GM12878 (cell line): ENCODE data around the gene MEF2C.

ENCODE experiments used
- CREM ChIP-seq: IDR thresholded peaks from 2 replicates; pipeline ENCODE4 v1.6.1; 2014; ENCODE audit warnings: antibody characterized with exemption, low read depth
- POLR2A ChIP-seq: IDR thresholded peaks from 2 replicates; pipeline ENCODE4 v1.6.1; 2011; ENCODE audit warnings: low read depth, mild to moderate bottlenecking, low read length
- ZBED1 ChIP-seq: IDR thresholded peaks from 2 replicates; pipeline ENCODE4 v1.6.1; 2016; ENCODE audit warnings: borderline replicate concordance
- ZNF274 ChIP-seq: IDR thresholded peaks from one replicate; pipeline ENCODE4 v1.8.0; 2011; ENCODE audit not compliant: insufficient read length, insufficient read depth
- TF ChIP-seq, protein P1 (sequence below), 3 experiments: IDR thresholded peaks in 2 of 3; conservative IDR thresholded peaks in 1 of 3; 2 replicates each; pipeline ENCODE4 v1.5.1; 2011; ENCODE audit warnings: low read depth in 3 of 3, low read length in 3 of 3, mild to moderate bottlenecking in 3 of 3, control low read depth in 2 of 3, moderate library complexity in 2 of 3, inconsistent platforms in 1 of 3, mixed read lengths in 1 of 3; ENCODE audit not compliant: control insufficient read depth in 2 of 3, insufficient read depth in 1 of 3; ENCODE audit errors: extremely low read depth in 1 of 3
- TF ChIP-seq, protein P2 (sequence below): fragments of 450-650 bp; IDR thresholded peaks from 2 replicates; pipeline ENCODE4 v1.6.1; 2017; ENCODE audit warnings: mild to moderate bottlenecking, moderate library complexity
- TF ChIP-seq, protein P3 (sequence below): IDR thresholded peaks from 2 replicates; pipeline ENCODE4 v1.6.1; 2012; ENCODE audit warnings: improper control_type of control experiment, low read depth, low read length; ENCODE audit not compliant: insufficient replicate concordance

DNA sequence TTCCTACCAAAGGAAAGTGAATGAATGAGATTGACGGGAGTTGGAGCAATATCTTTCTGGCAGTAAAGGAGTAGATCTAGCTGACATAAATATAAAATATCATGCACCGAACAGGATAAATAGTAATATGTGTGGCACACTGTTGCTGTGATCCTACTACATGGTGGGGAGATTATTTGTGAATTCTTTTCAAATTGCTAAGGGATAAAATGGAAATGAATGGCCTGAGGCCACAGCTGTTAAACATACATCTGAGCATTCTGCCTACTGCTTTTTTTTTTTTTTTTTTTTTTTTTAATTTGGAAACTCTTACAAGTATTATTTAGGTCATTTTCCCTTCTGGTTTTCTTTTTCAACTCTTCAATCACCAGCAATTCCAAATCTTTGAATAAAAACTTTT, 66.8 kb downstream of the MEF2C start:
- TF ChIP-seq CREM = no peak
- TF ChIP-seq ZBED1 = no peak
- TF ChIP-seq, protein P1, sequence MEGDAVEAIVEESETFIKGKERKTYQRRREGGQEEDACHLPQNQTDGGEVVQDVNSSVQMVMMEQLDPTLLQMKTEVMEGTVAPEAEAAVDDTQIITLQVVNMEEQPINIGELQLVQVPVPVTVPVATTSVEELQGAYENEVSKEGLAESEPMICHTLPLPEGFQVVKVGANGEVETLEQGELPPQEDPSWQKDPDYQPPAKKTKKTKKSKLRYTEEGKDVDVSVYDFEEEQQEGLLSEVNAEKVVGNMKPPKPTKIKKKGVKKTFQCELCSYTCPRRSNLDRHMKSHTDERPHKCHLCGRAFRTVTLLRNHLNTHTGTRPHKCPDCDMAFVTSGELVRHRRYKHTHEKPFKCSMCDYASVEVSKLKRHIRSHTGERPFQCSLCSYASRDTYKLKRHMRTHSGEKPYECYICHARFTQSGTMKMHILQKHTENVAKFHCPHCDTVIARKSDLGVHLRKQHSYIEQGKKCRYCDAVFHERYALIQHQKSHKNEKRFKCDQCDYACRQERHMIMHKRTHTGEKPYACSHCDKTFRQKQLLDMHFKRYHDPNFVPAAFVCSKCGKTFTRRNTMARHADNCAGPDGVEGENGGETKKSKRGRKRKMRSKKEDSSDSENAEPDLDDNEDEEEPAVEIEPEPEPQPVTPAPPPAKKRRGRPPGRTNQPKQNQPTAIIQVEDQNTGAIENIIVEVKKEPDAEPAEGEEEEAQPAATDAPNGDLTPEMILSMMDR (IDR thresholded peaks at IDR 0.05 in 2 of 3, conservative IDR thresholded peaks at IDR 0.05 in 1 of 3; ENCODE audit: control insufficient read depth in 2 of 3, extremely low read depth in 1 of 3, insufficient read depth in 1 of 3, low read depth in 3 of 3, low read length in 3 of 3) = no peak
- TF ChIP-seq, protein P2, sequence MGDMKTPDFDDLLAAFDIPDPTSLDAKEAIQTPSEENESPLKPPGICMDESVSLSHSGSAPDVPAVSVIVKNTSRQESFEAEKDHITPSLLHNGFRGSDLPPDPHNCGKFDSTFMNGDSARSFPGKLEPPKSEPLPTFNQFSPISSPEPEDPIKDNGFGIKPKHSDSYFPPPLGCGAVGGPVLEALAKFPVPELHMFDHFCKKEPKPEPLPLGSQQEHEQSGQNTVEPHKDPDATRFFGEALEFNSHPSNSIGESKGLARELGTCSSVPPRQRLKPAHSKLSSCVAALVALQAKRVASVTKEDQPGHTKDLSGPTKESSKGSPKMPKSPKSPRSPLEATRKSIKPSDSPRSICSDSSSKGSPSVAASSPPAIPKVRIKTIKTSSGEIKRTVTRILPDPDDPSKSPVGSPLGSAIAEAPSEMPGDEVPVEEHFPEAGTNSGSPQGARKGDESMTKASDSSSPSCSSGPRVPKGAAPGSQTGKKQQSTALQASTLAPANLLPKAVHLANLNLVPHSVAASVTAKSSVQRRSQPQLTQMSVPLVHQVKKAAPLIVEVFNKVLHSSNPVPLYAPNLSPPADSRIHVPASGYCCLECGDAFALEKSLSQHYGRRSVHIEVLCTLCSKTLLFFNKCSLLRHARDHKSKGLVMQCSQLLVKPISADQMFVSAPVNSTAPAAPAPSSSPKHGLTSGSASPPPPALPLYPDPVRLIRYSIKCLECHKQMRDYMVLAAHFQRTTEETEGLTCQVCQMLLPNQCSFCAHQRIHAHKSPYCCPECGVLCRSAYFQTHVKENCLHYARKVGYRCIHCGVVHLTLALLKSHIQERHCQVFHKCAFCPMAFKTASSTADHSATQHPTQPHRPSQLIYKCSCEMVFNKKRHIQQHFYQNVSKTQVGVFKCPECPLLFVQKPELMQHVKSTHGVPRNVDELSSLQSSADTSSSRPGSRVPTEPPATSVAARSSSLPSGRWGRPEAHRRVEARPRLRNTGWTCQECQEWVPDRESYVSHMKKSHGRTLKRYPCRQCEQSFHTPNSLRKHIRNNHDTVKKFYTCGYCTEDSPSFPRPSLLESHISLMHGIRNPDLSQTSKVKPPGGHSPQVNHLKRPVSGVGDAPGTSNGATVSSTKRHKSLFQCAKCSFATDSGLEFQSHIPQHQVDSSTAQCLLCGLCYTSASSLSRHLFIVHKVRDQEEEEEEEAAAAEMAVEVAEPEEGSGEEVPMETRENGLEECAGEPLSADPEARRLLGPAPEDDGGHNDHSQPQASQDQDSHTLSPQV = no peak
- no peak for TF ChIP-seq ZNF274
- TF ChIP-seq, protein P3, sequence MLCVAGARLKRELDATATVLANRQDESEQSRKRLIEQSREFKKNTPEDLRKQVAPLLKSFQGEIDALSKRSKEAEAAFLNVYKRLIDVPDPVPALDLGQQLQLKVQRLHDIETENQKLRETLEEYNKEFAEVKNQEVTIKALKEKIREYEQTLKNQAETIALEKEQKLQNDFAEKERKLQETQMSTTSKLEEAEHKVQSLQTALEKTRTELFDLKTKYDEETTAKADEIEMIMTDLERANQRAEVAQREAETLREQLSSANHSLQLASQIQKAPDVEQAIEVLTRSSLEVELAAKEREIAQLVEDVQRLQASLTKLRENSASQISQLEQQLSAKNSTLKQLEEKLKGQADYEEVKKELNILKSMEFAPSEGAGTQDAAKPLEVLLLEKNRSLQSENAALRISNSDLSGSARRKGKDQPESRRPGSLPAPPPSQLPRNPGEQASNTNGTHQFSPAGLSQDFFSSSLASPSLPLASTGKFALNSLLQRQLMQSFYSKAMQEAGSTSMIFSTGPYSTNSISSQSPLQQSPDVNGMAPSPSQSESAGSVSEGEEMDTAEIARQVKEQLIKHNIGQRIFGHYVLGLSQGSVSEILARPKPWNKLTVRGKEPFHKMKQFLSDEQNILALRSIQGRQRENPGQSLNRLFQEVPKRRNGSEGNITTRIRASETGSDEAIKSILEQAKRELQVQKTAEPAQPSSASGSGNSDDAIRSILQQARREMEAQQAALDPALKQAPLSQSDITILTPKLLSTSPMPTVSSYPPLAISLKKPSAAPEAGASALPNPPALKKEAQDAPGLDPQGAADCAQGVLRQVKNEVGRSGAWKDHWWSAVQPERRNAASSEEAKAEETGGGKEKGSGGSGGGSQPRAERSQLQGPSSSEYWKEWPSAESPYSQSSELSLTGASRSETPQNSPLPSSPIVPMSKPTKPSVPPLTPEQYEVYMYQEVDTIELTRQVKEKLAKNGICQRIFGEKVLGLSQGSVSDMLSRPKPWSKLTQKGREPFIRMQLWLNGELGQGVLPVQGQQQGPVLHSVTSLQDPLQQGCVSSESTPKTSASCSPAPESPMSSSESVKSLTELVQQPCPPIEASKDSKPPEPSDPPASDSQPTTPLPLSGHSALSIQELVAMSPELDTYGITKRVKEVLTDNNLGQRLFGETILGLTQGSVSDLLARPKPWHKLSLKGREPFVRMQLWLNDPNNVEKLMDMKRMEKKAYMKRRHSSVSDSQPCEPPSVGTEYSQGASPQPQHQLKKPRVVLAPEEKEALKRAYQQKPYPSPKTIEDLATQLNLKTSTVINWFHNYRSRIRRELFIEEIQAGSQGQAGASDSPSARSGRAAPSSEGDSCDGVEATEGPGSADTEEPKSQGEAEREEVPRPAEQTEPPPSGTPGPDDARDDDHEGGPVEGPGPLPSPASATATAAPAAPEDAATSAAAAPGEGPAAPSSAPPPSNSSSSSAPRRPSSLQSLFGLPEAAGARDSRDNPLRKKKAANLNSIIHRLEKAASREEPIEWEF = no peak
- no peak for TF ChIP-seq POLR2A
